Prostate gland (tissue), 2 donors: Measurements from ENCODE around the gene SON.

Experiments
- POLR2AphosphoS5 ChIP-seq: sonication (generic); formaldehyde crosslinking; IDR thresholded peaks from one replicate; pipeline ENCODE4 v1.6.1; 2017; ENCODE audit warnings: antibody characterized with exemption
- TF ChIP-seq, protein P1 (sequence below), 4 experiments: fragments of 200-600 bp in 2 of 4; fragments of 450-650 bp in 2 of 4; sonication (generic) in 2 of 4; IDR thresholded peaks; 1 replicate in 3 of 4; 2 replicates in 1 of 4; pipeline ENCODE4 v1.5.1; 2016 to 2019; ENCODE audit warnings: antibody characterized with exemption in 4 of 4, mild to moderate bottlenecking in 2 of 4, moderate library complexity in 2 of 4

DNA sequence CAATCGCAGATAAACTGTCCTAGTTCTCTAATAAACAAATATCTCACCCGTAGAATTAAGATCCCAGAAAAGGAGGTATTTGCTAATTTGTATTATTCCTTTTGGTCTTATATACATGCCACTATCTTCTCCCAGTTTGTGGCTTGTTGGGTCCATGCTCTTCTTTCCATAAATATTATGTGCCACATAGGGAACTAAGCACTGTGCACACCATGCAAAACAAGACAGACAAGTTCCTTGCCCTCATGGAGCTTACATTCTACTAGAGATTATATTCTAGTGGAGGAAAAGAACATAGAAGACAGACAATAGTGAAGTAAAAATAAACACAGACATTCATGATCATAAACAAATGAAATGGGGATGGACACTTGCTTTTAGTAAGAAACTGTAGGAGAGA, 5.6 kb upstream of the SON start:
- TF ChIP-seq, protein P1, sequence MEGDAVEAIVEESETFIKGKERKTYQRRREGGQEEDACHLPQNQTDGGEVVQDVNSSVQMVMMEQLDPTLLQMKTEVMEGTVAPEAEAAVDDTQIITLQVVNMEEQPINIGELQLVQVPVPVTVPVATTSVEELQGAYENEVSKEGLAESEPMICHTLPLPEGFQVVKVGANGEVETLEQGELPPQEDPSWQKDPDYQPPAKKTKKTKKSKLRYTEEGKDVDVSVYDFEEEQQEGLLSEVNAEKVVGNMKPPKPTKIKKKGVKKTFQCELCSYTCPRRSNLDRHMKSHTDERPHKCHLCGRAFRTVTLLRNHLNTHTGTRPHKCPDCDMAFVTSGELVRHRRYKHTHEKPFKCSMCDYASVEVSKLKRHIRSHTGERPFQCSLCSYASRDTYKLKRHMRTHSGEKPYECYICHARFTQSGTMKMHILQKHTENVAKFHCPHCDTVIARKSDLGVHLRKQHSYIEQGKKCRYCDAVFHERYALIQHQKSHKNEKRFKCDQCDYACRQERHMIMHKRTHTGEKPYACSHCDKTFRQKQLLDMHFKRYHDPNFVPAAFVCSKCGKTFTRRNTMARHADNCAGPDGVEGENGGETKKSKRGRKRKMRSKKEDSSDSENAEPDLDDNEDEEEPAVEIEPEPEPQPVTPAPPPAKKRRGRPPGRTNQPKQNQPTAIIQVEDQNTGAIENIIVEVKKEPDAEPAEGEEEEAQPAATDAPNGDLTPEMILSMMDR (IDR thresholded peaks at IDR 0.05): no peak
- no peak for TF ChIP-seq POLR2AphosphoS5
